ENCODE measurements around the gene CPNE4. TPM values are rescaled to one million over a fixed set of nuclear protein-coding genes. Genes with fewer than 3 reads are reported as not detected.

The CPNE4 gene
- total and polyA plus RNA-seq, 2 donors (not counting 3 experiments of a cell fraction or from before 2014, with no cell fraction given): not detected

DNA sequence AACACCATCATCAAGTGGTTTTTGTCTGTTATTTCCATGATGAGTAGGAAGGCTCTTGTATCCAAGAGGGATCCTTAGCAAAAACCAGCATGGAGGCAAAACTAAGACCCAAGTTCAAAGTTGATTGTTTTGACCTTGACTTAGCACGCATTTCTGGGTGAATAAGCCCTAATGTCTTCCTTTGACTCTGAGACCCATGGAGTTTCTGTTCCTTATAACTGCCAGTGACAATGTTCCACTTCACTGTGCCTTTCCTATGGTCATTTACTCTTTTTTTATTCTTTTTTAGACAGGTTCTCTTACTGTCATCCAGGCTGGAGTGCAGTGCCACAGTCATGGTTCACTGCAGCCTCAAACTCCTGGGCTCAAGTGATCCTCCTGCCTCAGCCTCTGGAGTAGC lies 413.8 kb downstream of the CPNE4 start:
- no peaks in the 10 kb centered on the region for H3K4me1 ChIP-seq (ENCODE audit: control insufficient read depth, extremely low read depth, insufficient read depth, low read length)
- no peak overlapping the region for H3K27ac ChIP-seq (ENCODE audit: insufficient read depth, low read depth, low read length)
- H3K27me3 ChIP-seq (ENCODE audit: control insufficient read depth in 2 of 2, insufficient read depth in 2 of 2, low read length in 2 of 2): no peaks in the 10 kb centered on the region
- no peak for DNase-seq (ENCODE audit: low read depth, low spot score)
- TF ChIP-seq MAX (IDR thresholded peaks at IDR 0.05; ENCODE audit: insufficient read depth, insufficient read length) (no peak), MYC (IDR thresholded peaks at IDR 0.05; ENCODE audit: low read depth, low read length) (no peak), FOS (IDR thresholded peaks at IDR 0.05; ENCODE audit: borderline replicate concordance, insufficient read depth, low read length) (no peak), POLR2A (IDR thresholded peaks at IDR 0.05; ENCODE audit: low read depth, low read length) (no peak), EZH2 (IDR thresholded peaks at IDR 0.05; ENCODE audit: borderline replicate concordance, low read depth, low read length, severe bottlenecking) (no peak), JUN (IDR thresholded peaks at IDR 0.05; ENCODE audit: borderline replicate concordance, insufficient read depth, insufficient read length, low read depth) (no peak), GATA2 (IDR thresholded peaks at IDR 0.05; ENCODE audit: insufficient read depth, insufficient read length, low read depth, low read length) (no peak), POLR2AphosphoS5 (IDR thresholded peaks at IDR 0.05; ENCODE audit: insufficient read depth, low read depth, low read length) (no peak)
- TF ChIP-seq, protein P1, sequence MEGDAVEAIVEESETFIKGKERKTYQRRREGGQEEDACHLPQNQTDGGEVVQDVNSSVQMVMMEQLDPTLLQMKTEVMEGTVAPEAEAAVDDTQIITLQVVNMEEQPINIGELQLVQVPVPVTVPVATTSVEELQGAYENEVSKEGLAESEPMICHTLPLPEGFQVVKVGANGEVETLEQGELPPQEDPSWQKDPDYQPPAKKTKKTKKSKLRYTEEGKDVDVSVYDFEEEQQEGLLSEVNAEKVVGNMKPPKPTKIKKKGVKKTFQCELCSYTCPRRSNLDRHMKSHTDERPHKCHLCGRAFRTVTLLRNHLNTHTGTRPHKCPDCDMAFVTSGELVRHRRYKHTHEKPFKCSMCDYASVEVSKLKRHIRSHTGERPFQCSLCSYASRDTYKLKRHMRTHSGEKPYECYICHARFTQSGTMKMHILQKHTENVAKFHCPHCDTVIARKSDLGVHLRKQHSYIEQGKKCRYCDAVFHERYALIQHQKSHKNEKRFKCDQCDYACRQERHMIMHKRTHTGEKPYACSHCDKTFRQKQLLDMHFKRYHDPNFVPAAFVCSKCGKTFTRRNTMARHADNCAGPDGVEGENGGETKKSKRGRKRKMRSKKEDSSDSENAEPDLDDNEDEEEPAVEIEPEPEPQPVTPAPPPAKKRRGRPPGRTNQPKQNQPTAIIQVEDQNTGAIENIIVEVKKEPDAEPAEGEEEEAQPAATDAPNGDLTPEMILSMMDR (IDR thresholded peaks at IDR 0.05; ENCODE audit: extremely low read depth in 1 of 2, insufficient read depth in 1 of 2, low read depth in 1 of 2, low read length in 2 of 2): no peak
- no peak overlapping the region for H3K9ac ChIP-seq (replicated peaks; ENCODE audit: extremely low read depth, insufficient read depth, low read length)
- no peaks in the 10 kb centered on the region for H3K79me2 ChIP-seq (ENCODE audit: control insufficient read depth, insufficient read depth, low read length)
- intact Hi-C loops (cut with micrococcal nuclease): no loop called here
- H2AFZ ChIP-seq (ENCODE audit: low read depth, low read length): no peak overlapping the region
- H3K9me1 ChIP-seq (replicated peaks; ENCODE audit: control insufficient read depth, extremely low read depth, insufficient read depth, low read length): no peaks in the 10 kb centered on the region
- dilution Hi-C loops (cut with MboI; ENCODE audit: extremely low pct_ligation_motif_present, low sequenced_read_pairs): no loop called here
- CTCF ChIA-PET: no interaction called here
- H3K4me2 ChIP-seq (ENCODE audit: insufficient read depth, low read length): no peak overlapping the region
- no peaks in the 10 kb centered on the region for H4K20me1 ChIP-seq (replicated peaks; ENCODE audit: control insufficient read depth, extremely low read depth, insufficient read depth, low read length)
- POLR2A ChIA-PET: no interaction called here
- BruUV-seq (replicated peaks): no TSS peak
- no peaks in the 10 kb centered on the region for H3K9me3 ChIP-seq (replicated peaks; ENCODE audit: control insufficient read depth, insufficient read depth, low read length)
- H3K4me3 ChIP-seq (replicated peaks in 1 of 3; ENCODE audit: insufficient read depth in 1 of 3, low read depth in 1 of 3, low read length in 3 of 3): no peak overlapping the region
- FAIRE-seq: no peak
- H3K36me3 ChIP-seq (ENCODE audit: control insufficient read depth in 2 of 2, extremely low read depth in 1 of 2, insufficient read depth in 2 of 2, low read length in 2 of 2): no peaks in the 10 kb centered on the region

All from endothelial cell of umbilical vein (primary cell).